ENCODE data around the gene FUT9. TPM values are rescaled to one million over a fixed set of nuclear protein-coding genes. Genes with fewer than 3 reads are reported as not detected.

Gene FUT9
- polyA plus RNA-seq, 3 donors: not detected

DNA sequence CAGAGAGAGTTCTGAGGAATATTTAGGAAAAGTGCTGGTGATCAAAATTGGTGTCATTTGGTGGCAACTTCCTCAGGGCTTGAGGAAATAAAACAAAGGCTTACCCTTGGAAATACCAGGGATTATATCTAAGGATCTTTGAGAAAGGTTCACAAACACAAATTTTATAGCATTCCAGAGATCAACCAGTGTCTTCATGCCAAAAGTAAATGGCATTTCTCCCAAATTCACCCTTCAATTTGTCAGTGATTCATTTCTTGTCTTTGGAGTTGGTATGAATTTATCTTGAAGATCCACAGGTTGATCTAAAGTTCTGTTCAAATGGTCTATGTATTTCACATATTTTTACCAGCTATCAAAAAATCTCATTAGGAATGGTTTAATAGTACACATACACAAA lies 181.5 kb downstream of the FUT9 start:
- Histone ChIP-seq H2AFZ (ENCODE audit: insufficient read depth, low read depth, low read length, poor library complexity, severe bottlenecking) (no peak overlapping the region), H3K4me1 (ENCODE audit: control insufficient read depth in 1 of 2, insufficient read depth in 2 of 2, low read length in 2 of 2) (no peaks in the 10 kb centered on the region)

DNA sequence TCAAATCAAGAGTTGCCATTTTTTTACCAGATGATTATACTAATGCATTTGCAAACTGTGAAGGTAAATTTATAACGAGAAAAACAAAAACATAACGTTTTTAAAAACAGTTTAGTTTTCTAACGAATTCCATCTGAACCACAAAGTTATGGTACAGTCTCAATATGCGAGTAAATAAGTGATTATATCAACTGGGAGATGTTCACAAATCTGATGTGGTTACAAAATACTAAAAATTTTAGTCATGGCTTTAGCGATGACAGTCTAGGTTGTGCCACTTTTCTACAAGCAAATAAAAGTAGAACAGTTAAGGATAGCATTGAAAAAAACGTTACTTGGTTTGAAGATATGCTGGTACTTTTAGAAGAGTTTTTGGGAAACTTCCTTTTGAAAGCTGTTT lies 186.8 kb downstream of the FUT9 start:
- no peak overlapping the region for H3K27ac Mint-ChIP-seq
- WGBS (ENCODE audit: insufficient coverage): no CpG with 5 or more reads among the region's 6 CpGs

More for the DNA sequence above, 181.5 kb downstream of the FUT9 start:
- H3K9me3 ChIP-seq (replicated peaks in 1 of 2; ENCODE audit: control insufficient read depth in 1 of 2, insufficient read depth in 1 of 2, low read length in 2 of 2): no peaks in the 10 kb centered on the region
- H3K4me2 ChIP-seq (replicated peaks; ENCODE audit: extremely low read depth, low read length, poor library complexity, severe bottlenecking): no peak overlapping the region
- no peak overlapping the region for H3K9ac ChIP-seq (ENCODE audit: insufficient read depth, low read length, poor library complexity, severe bottlenecking)
- intact Hi-C loops (cut with micrococcal nuclease): no loop called here
- Mint-ChIP-seq H3K4me1 (no peaks in the 10 kb centered on the region), H3K27me3 (ENCODE audit: low read depth in 3 of 3) (no peaks in the 10 kb centered on the region), H3K4me3 (no peak overlapping the region), H3K9me3 (peaks cover 0 to 6% (median 3%) of the 10 kb centered on the region in 7 donors), H3K36me3 (no peaks in the 10 kb centered on the region), H3K27ac (no peak overlapping the region)
- TF ChIP-seq, protein P1, sequence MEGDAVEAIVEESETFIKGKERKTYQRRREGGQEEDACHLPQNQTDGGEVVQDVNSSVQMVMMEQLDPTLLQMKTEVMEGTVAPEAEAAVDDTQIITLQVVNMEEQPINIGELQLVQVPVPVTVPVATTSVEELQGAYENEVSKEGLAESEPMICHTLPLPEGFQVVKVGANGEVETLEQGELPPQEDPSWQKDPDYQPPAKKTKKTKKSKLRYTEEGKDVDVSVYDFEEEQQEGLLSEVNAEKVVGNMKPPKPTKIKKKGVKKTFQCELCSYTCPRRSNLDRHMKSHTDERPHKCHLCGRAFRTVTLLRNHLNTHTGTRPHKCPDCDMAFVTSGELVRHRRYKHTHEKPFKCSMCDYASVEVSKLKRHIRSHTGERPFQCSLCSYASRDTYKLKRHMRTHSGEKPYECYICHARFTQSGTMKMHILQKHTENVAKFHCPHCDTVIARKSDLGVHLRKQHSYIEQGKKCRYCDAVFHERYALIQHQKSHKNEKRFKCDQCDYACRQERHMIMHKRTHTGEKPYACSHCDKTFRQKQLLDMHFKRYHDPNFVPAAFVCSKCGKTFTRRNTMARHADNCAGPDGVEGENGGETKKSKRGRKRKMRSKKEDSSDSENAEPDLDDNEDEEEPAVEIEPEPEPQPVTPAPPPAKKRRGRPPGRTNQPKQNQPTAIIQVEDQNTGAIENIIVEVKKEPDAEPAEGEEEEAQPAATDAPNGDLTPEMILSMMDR (IDR thresholded peaks at IDR 0.05): no peak
- H3K4me3 ChIP-seq (replicated peaks in 1 of 3; ENCODE audit: low read depth in 2 of 3, low read length in 3 of 3): no peak overlapping the region
- H3K36me3 ChIP-seq (replicated peaks in 1 of 2; ENCODE audit: control insufficient read depth in 1 of 2, insufficient read depth in 2 of 2, low read length in 2 of 2): no peaks in the 10 kb centered on the region
- no peaks in the 10 kb centered on the region for H3K27me3 ChIP-seq (ENCODE audit: control insufficient read depth in 2 of 2, insufficient read depth in 2 of 2, low read length in 2 of 2)
- no peaks in the 10 kb centered on the region for H3K79me2 ChIP-seq (ENCODE audit: insufficient read depth, low read length)
- no peak for DNase-seq
- no peak overlapping the region for H3K27ac ChIP-seq (ENCODE audit: low read depth in 1 of 2, low read length in 2 of 2)
- H4K20me1 ChIP-seq (ENCODE audit: insufficient read depth, low read length): no peaks in the 10 kb centered on the region

More for the DNA sequence above, 186.8 kb downstream of the FUT9 start:
- TF ChIP-seq, protein P1 (IDR thresholded peaks at IDR 0.05): no peak
- no peaks in the 10 kb centered on the region for H3K36me3 ChIP-seq (replicated peaks in 1 of 2; ENCODE audit: control insufficient read depth in 1 of 2, insufficient read depth in 2 of 2, low read length in 2 of 2)
- Mint-ChIP-seq H3K36me3 (no peaks in the 10 kb centered on the region), H3K9me3 (peaks cover 0 to 2% (median 0%) of the 10 kb centered on the region in 7 donors), H3K4me3 (no peak overlapping the region), H3K4me1 (no peaks in the 10 kb centered on the region), H3K27me3 (ENCODE audit: low read depth in 3 of 3) (no peaks in the 10 kb centered on the region)
- no peaks in the 10 kb centered on the region for H3K9me3 ChIP-seq (replicated peaks in 1 of 2; ENCODE audit: control insufficient read depth in 1 of 2, insufficient read depth in 1 of 2, low read length in 2 of 2)
- H3K4me1 ChIP-seq (ENCODE audit: control insufficient read depth in 1 of 2, insufficient read depth in 2 of 2, low read length in 2 of 2): no peaks in the 10 kb centered on the region
- no peak overlapping the region for H2AFZ ChIP-seq (ENCODE audit: insufficient read depth, low read depth, low read length, poor library complexity, severe bottlenecking)
- no peaks in the 10 kb centered on the region for H3K79me2 ChIP-seq (ENCODE audit: insufficient read depth, low read length)
- DNase-seq: no peak
- H3K9ac ChIP-seq (ENCODE audit: insufficient read depth, low read length, poor library complexity, severe bottlenecking): no peak overlapping the region
- H3K27me3 ChIP-seq (ENCODE audit: control insufficient read depth in 2 of 2, insufficient read depth in 2 of 2, low read length in 2 of 2): no peaks in the 10 kb centered on the region
- no peak overlapping the region for H3K27ac ChIP-seq (ENCODE audit: low read depth in 1 of 2, low read length in 2 of 2)
- no peak overlapping the region for H3K4me2 ChIP-seq (replicated peaks; ENCODE audit: extremely low read depth, low read length, poor library complexity, severe bottlenecking)
- H4K20me1 ChIP-seq (ENCODE audit: insufficient read depth, low read length): no peaks in the 10 kb centered on the region
- H3K4me3 ChIP-seq (replicated peaks in 1 of 3; ENCODE audit: low read depth in 2 of 3, low read length in 3 of 3): no peak overlapping the region
- intact Hi-C loops (cut with micrococcal nuclease): no loop called here

Data from CD14-positive monocyte (primary cell).